Activated CD4-positive, alpha-beta T cell treated with anti-CD3 and anti-CD28 coated beads for 48 hours (primary cell): Measurements from ENCODE around the gene IGF1R.
"Not testable (repeated sequence)": the region's sequence is repeated elsewhere in the genome, so short reads cannot be mapped to it uniquely, and the experiment has no call there.

ENCODE experiments used
- DNase-seq: peaks from one replicate; pipeline ENCODE4 v3.0.0-alpha.2; 2020

Gene IGF1R

DNA sequence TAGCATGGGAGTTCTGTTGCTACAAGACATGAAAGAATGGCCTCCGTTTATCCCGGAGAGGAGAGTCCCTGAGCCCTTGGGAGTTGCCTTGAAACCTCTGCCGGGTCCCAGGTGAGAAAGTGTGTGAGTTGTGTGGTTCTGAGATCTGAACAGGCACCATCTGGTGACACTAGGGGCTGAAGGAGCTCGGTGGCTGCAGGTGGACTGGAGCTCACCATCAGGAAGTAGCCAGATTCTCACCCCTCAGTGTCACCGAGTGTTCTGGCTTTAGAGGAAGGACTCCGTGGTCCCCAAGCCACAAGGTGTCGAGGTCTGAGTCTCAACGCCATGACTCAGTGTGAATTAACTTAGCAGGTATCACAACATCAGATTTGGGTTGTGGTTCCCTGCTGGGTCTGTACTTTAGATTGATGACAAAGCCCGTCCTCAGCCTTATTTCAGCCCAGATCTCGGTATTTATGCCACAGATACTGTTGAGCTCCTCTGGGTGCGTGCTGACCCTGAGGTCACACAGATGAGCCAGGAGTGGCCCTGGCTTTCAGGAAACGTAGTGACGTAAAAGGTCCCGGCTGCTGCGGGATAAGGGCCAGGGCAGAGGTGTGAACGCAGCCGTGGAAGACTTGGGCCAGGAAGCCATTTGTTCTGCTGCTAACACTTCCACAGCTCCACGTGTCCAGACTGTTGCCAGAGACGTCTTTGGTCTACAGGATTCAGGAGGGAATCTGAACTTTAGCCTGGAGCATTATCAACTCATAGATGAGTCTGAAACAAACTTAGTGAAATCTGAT lies 304.9 kb downstream of the IGF1R start:
- DNase-seq, result peak; percentile 46

DNA sequence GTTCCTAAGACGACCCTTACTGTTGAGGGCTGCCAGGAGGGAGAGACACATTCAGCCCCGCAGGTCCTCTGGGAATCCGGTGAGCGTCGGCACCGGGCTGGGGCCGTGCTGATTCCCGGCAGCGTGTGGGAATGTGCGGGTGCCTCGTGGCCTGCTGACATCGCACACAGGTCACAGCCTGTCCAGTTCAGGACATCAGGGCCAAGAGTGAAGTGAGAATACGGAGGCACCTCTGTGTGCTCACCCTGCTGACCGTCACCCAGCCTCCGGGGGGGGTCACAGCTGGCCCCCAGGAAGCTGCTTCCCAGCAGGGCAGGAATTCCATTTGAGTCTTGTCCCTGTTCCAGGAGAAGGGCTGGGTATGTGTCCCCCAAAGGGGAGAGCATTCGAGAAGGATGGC lies 305.6 kb downstream of the IGF1R start:
- DNase-seq, result no peak

DNA sequence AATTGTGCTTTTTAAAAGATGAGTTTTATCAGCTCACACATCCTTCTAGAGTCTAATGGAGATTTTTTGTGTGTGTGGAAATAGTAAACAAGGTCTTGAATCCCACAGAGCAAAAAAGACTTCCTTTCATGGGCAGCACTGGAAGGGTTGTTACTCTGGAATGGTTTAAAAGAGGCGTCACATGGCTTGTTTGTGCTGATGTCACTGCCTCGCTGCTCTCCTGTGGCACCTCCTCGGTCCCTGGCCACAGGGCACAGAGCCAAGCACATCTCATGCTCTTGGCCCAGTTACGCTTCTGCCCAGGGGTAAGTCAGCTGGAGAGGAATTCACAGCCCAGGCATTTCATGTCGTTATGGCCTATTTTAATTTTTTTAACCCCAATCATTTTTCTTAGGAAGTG lies 306.1 kb downstream of the IGF1R start:
- no peak for DNase-seq

DNA sequence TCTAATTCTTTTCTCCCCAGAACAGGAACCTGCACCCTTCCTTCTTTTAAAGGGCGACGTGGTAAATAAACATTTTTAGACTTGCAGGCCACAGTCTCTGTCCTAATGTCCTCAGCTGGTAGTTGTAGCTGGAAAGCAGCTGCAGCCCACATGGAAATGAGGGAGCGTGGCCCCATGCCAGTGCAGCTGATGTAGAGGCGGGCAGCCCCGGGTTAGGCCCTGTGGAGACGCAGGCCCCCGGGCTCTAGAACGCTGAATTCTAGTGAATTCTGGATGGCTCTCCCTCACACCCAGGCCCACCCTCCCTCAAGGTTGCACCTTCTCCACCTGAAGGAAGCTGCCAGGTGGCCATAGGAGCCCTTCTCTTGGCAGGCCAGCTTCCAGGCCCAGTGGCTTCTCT lies 307.0 kb downstream of the IGF1R start:
- DNase-seq, result no peak

DNA sequence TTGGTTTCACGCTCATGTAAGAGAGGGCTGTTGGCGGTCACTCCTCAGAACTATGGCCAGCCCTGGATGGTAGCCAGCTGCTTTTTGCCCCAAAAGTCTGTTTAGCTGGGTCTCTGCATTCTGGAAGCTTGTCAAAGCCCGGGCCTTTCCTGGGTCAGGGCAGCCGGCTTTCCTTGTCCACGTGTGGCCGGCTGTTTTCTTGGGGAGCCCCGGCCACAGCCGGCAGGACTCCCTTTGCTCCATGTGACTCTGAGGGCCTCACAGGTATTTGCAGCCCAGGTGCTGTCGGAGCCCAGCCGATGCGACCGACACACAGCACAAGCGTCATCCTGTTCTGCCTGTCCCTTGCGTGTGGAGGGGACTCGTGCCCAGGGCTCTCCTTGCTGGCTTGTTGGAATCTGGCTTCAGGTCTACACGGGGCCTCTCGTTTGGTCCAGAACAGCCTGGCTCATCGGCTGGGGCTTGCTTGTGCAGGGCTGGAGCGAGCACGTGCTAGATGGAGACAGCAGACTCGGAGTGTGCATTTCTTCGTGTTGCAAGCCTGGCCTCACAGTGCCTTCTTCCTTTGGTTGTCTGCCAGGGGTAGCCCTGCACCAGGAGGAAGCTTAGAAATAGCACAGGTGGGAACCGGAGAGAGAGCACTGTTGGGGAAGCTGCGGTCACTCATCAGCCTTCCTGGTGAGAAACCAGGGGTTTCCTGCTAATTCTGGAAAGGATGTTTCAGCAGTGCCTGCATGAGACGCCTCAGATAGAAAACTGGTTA lies 307.8 kb downstream of the IGF1R start:
- DNase-seq, result no peak

DNA sequence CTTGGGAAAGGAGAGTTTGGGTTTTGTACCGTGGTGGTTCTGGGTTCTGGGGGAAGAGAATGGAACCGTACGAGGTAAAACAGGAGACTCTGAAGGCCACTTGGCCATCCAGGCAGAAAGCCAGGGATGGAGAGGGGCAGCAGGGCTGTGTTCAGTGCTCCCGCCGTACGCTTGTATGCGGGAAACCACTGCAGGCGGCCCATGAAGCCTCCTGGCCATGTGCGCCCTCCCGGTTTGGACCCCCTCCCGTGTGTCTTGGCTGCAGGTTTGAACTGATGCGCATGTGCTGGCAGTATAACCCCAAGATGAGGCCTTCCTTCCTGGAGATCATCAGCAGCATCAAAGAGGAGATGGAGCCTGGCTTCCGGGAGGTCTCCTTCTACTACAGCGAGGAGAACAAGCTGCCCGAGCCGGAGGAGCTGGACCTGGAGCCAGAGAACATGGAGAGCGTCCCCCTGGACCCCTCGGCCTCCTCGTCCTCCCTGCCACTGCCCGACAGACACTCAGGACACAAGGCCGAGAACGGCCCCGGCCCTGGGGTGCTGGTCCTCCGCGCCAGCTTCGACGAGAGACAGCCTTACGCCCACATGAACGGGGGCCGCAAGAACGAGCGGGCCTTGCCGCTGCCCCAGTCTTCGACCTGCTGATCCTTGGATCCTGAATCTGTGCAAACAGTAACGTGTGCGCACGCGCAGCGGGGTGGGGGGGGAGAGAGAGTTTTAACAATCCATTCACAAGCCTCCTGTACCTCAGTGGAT lies 308.6 kb downstream of the IGF1R start:
- no peak for DNase-seq

DNA sequence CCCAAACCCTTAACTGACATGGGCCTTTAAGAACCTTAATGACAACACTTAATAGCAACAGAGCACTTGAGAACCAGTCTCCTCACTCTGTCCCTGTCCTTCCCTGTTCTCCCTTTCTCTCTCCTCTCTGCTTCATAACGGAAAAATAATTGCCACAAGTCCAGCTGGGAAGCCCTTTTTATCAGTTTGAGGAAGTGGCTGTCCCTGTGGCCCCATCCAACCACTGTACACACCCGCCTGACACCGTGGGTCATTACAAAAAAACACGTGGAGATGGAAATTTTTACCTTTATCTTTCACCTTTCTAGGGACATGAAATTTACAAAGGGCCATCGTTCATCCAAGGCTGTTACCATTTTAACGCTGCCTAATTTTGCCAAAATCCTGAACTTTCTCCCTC lies 309.3 kb downstream of the IGF1R start:
- no peak for DNase-seq

DNA sequence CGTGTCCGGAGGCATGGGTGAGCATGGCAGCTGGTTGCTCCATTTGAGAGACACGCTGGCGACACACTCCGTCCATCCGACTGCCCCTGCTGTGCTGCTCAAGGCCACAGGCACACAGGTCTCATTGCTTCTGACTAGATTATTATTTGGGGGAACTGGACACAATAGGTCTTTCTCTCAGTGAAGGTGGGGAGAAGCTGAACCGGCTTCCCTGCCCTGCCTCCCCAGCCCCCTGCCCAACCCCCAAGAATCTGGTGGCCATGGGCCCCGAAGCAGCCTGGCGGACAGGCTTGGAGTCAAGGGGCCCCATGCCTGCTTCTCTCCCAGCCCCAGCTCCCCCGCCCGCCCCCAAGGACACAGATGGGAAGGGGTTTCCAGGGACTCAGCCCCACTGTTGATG lies 309.7 kb downstream of the IGF1R start:
- no peak for DNase-seq

DNA sequence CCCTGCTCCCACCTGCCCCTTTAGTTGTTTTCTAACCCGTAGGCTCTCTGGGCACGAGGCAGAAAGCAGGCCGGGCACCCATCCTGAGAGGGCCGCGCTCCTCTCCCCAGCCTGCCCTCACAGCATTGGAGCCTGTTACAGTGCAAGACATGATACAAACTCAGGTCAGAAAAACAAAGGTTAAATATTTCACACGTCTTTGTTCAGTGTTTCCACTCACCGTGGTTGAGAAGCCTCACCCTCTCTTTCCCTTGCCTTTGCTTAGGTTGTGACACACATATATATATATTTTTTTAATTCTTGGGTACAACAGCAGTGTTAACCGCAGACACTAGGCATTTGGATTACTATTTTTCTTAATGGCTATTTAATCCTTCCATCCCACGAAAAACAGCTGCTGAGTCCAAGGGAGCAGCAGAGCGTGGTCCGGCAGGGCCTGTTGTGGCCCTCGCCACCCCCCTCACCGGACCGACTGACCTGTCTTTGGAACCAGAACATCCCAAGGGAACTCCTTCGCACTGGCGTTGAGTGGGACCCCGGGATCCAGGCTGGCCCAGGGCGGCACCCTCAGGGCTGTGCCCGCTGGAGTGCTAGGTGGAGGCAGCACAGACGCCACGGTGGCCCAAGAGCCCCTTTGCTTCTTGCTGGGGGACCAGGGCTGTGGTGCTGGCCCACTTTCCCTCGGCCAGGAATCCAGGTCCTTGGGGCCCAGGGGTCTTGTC lies 310.7 kb downstream of the IGF1R start:
- DNase-seq, result no peak

DNA sequence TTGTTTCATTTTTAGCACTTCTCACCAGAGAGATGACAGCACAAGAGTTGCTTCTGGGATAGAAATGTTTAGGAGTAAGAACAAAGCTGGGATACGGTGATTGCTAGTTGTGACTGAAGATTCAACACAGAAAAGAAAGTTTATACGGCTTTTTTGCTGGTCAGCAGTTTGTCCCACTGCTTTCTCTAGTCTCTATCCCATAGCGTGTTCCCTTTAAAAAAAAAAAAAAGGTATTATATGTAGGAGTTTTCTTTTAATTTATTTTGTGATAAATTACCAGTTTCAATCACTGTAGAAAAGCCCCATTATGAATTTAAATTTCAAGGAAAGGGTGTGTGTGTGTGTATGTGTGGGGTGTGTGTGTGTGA lies 311.3 kb downstream of the IGF1R start:
- no peak for DNase-seq

DNA sequence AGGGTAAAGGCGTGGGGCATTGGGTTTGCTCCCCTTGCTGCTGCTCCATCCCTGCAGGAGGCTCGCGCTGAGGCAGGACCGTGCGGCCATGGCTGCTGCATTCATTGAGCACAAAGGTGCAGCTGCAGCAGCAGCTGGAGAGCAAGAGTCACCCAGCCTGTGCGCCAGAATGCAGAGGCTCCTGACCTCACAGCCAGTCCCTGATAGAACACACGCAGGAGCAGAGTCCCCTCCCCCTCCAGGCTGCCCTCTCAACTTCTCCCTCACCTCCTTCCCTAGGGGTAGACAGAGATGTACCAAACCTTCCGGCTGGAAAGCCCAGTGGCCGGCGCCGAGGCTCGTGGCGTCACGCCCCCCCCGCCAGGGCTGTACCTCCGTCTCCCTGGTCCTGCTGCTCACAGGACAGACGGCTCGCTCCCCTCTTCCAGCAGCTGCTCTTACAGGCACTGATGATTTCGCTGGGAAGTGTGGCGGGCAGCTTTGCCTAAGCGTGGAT lies 312.3 kb downstream of the IGF1R start:
- DNase-seq, result no peak

DNA sequence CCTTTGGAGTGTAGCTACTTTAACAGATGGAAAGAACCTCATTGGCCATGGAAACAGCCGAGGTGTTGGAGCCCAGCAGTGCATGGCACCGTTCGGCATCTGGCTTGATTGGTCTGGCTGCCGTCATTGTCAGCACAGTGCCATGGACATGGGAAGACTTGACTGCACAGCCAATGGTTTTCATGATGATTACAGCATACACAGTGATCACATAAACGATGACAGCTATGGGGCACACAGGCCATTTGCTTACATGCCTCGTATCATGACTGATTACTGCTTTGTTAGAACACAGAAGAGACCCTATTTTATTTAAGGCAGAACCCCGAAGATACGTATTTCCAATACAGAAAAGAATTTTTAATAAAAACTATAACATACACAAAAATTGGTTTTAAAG lies 315.1 kb downstream of the IGF1R start:
- no peak for DNase-seq

DNA sequence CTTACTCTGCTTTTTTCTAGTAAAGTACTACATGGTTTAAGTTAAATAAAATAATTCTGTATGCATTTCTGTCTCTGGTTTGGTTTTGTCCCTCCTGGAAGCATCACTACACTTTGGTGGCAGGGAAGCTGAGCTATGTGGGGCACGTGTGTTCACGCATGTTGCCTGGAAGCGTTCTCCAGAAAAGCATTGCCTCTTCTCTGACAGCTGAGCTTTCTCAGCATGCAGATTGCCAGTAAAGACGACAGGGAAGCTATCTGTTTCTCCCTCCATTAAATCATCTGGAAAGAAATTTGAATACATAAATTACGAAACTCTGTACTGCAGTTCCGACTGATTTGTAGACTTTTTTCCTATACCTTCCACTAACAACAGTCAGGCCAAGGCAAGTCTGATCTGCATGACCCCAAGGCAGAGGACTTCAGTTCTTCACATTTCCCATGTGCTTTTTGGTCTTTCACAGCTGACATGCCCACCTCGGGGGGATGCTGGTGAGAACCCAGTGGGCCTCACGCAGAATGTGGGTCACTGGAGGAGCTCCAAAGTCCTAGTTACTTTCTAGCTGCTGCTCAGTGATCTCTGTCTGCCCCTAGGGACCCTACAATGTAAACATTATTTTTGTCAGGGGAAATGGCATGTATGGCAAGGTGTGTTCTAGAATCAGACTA lies 316.3 kb downstream of the IGF1R start:
- DNase-seq, result no peak

DNA sequence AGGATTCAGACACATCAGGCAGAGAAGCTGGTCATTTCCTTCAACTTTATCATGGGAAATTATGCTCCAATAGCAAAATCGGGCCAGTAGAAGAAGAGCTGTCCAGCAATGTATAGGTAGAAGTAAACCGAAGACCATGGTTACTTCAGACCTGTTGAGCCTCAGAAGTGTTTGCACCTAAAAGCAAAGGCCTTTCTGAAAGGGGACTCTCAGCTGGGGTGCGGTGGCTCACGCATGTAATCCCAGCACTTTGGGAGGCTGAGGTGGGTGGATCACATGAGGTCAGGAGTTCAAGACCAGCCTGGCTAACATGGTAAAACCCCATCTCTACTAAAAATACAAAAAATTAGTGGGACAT lies 316.8 kb downstream of the IGF1R start:
- DNase-seq, result not testable (repeated sequence)

DNA sequence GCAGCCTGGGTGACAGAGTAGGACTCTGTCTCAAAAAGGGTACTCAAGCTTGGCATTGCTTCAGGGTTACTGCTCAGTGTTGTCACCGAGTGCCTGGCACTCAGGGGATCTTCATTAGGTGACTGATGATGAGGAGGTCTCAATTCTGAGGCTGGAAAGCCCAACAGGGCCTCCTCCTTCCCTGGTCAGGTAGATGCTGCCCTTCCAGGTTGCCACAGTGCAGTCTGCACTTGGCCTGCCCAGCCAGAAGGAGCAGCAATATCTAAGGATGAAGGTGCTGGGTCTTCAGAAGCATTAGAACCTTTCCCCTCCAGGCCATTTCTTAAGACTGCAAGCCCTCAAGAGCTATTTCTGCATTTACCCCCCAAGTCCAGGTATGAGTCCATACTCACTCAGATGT lies 317.3 kb downstream of the IGF1R start:
- DNase-seq, result no peak

DNA sequence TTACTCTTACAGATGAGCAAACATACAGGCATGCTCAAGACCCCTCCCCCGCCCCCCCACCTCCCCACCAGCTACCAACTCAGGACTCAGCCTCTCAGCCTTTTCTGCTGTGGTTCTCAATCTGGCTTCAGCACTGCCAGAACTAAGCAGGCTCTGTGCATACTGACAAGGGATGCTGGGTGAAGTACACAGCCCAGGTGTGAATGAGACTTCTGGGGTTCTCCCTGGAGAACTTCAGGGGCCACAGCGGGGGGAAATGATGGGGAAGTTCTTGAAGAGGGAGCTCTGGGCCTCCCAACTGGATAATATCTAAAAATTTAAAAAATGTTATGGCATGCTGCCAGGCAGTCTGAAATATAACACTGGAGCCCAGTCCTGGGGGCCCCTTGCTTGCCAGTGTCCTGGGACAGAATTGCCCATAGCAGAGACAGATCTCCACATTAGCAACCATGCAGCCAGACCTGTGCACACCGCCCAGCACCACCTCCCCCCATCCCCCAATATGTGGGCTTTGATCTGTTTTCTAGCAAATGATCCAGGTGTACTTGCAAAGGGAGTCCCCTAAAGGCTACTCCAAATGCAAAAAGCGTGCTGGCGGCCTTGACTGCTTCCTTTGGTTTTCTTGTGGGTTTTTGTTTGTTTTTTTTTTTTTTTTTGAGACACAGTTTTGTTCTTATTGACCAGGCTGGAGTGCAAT lies 317.9 kb downstream of the IGF1R start:
- DNase-seq, result no peak

DNA sequence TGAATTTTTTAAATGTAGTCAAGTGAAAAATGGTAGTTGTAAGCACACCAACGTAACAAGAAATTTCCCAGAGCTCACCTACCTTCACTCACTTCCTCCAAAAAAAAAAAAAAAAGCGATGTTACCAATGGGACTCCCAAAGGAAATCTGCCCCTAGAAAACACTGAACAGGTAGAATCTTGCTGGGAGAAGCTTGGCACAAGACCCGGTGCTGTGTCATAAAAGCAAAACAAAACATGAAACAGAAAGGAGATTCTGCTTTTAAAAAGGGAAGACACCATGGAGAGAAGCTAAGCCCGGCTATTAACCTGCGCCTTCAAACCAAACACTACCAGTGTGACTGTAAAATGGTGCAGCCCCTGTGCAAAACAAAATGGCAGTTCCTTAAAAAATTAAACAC lies 318.8 kb downstream of the IGF1R start:
- DNase-seq, result no peak

DNA sequence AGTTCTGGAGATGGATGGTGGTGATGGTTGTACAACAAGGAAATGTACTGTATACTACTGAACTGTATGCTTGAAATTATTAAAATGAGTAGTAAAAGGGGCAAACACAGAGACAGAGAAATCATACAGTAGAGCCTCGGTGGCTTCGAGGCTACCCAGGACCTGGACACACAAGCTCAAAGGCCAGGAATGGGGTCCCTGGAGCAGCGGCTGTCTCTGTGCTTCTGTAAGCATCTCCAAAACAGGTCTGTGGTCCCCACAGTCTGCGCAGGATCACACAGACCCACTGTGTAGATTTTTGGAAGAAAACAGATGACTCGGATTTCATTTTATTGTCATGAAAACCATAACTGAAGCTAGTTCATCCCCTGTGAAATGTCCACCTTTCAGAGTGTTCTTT lies 319.6 kb downstream of the IGF1R start:
- DNase-seq, result no peak

DNA sequence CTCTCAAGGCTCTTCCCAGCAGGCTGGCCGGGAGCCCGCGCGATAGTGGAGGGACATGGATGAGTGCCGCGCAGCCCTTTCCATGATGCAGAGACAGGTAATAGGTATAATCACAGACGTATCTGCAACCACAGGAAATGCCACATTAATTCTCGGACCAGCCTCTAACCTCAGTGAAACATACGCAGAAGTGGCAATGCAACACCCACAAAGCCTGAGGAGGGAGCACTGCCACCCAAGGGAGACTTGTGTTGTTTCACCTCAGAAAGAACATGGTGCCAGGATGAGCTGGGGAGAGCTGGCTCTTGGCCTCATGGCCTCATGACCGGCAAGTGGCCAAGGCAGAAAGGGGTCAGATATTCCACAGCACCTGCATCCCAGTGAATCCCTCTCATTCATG lies 320.2 kb downstream of the IGF1R start:
- DNase-seq, result no peak

DNA sequence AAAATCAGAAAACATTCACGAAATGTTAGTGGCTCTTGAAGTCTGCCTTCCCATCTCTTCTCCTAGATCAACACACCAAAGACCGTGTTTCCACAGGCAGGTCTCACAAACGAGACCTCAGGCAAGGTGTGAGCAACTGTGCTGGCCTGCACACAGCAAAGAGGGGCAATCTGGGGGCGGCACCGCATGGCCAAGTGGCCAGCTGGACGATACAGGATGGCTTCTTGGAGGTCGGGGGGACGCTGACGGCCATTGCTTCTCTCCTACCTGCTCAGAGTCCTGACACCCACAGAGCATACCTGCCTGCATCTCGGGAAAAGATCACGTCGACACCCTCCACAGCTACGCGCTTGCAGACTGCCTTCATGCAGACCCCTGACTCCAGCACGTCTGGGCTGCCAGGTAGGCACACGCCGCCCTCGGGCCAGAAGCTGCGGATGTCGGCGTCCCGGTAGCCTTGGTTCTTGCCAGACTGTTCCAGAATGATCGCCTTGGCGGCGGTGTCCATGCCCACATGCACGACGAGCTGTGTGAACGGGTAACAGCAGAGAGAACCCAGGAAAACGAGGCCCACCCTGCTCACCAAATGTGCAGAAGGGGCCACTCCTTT lies 320.9 kb downstream of the IGF1R start:
- no peak for DNase-seq

DNA sequence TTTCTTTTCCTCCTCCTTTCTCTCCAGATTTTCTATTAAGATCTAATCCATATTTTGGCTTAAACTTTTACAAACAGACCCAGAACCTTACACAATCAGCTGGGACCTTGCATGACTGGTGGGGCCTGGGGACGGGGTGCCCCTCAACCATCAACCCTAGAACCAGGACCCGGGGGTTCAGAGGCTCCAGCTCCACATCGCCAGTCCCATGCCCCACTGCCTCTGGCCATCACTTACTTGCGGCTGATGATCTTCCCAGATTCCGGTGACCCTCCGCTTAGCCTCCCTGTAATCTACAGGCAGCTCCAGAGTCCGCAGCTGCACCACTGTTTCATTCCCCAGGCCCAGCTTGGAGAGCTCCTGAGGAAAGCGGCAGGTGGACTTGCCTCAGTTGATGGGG lies 322.5 kb downstream of the IGF1R start:
- no peak for DNase-seq
